ENCODE measurements around the gene CAMTA1.

GRCh38 chr1:7049913-7050625 lies 264.8 kb downstream of the CAMTA1 start:
- no peak for TF ChIP-seq GABPA (IDR thresholded peaks at IDR 0.05 in 1 of 2, conservative IDR thresholded peaks at IDR 0.05 in 1 of 2)
- TF ChIP-seq TAF1 (conservative IDR thresholded peaks at IDR 0.05): no peak
- no peak for TF ChIP-seq CTCF (IDR thresholded peaks at IDR 0.05; ENCODE audit: low read depth, low read length, missing input control)
- TF ChIP-seq JUND (IDR thresholded peaks at IDR 0.05): no peak
- no peak for TF ChIP-seq ZBTB33 (IDR thresholded peaks at IDR 0.05)
- no peak for TF ChIP-seq REST (IDR thresholded peaks at IDR 0.05)
- TF ChIP-seq FOXA1 (IDR thresholded peaks at IDR 0.05): no peak
- TF ChIP-seq MAX (IDR thresholded peaks at IDR 0.05): no peak

All from liver (tissue), 3 donors.